IMR-90 (cell line): ENCODE results near the gene SDHAF1. TPM values are rescaled to one million over a fixed set of nuclear protein-coding genes. Genes with fewer than 3 reads are reported as not detected.

Source experiments
- ATAC-seq: fragments of 200-7000 bp; cut with Tn5 transposase; 2 replicates; pipeline ENCODE4 v1.9.1; 2020; ENCODE audit warnings: low read depth, mild to moderate bottlenecking, moderate library complexity
- BruUV-seq: library from RNA; stranded (reverse); fragments of 400-500 nt; replicated peaks from 2 replicates; lab custom pipeline; 2021; lab: Mats Ljungman, UMichigan
- CTCF ChIA-PET: fragments of 300-600 bp; formaldehyde crosslinking; extraction: SDS; loops from one replicate; lab custom pipeline; 2021; ENCODE audit warnings: antibody characterized with exemption; lab: Yijun Ruan, JAX
- POLR2A ChIA-PET: fragments of 300-600 bp; sonication (Branson Sonifier 250); formaldehyde crosslinking; loops from one replicate; lab custom pipeline; 2022; ENCODE audit warnings: antibody characterized with exemption; ENCODE audit not compliant: unreplicated experiment; lab: Charles Lee
- DNase-seq: peaks from one replicate; pipeline ENCODE4 v3.0.0; 2013
- H2AFZ ChIP-seq: replicated peaks from 2 replicates; pipeline ENCODE3; 2013; ENCODE audit warnings: low read length, mild to moderate bottlenecking; ENCODE audit not compliant: poor library complexity
- H2AK5ac ChIP-seq: 2 replicates; pipeline ENCODE4 v1.6.1; 2013; ENCODE audit warnings: low read depth, low read length, inconsistent platforms
- H2AK9ac ChIP-seq: replicated peaks from 2 replicates; pipeline ENCODE3; 2013; ENCODE audit warnings: mild to moderate bottlenecking, low read depth, low read length, moderate library complexity; ENCODE audit not compliant: poor library complexity
- H2BK120ac ChIP-seq: 2 replicates; pipeline ENCODE4 v1.6.1; 2013; ENCODE audit warnings: low read depth, low read length, inconsistent platforms
- H2BK15ac ChIP-seq: 3 replicates; pipeline ENCODE4 v1.6.1; 2013; ENCODE audit warnings: low read depth, low read length, inconsistent platforms
- H2BK20ac ChIP-seq: 2 replicates; pipeline ENCODE4 v1.6.1; 2013; ENCODE audit warnings: low read depth, mild to moderate bottlenecking, inconsistent platforms, low read length, moderate library complexity
- H2BK5ac ChIP-seq: 2 replicates; pipeline ENCODE4 v1.6.1; 2013; ENCODE audit warnings: mild to moderate bottlenecking, low read depth, low read length, inconsistent platforms; ENCODE audit not compliant: poor library complexity, severe bottlenecking
- H3K14ac ChIP-seq: replicated peaks from 2 replicates; pipeline ENCODE4 v1.6.1; 2013; ENCODE audit warnings: low read depth, low read length, inconsistent platforms
- H3K18ac ChIP-seq: 2 replicates; pipeline ENCODE4 v1.6.1; 2013; ENCODE audit warnings: low read depth, low read length, control low read depth
- H3K23ac ChIP-seq: 2 replicates; pipeline ENCODE4 v1.6.1; 2013; ENCODE audit warnings: low read depth, low read length, inconsistent platforms
- H3K27ac ChIP-seq: 2 replicates; pipeline ENCODE4 v1.5.1; 2013; ENCODE audit warnings: mild to moderate bottlenecking, control low read depth, low read length; ENCODE audit not compliant: insufficient read depth
- H3K27me3 ChIP-seq: 2 replicates; pipeline ENCODE4 v1.6.1; 2013; ENCODE audit warnings: low read length; ENCODE audit not compliant: control insufficient read depth, insufficient read depth
- H3K36me3 ChIP-seq: 2 replicates; pipeline ENCODE4 v1.6.1; 2013; ENCODE audit warnings: low read length, mixed read lengths; ENCODE audit not compliant: control insufficient read depth, insufficient read depth
- H3K4ac ChIP-seq: 2 replicates; pipeline ENCODE4 v1.6.1; 2013; ENCODE audit warnings: low read depth, low read length, inconsistent platforms
- H3K4me1 ChIP-seq: 2 replicates; pipeline ENCODE4 v1.6.1; 2013; ENCODE audit warnings: low read length, mixed read lengths; ENCODE audit not compliant: control insufficient read depth, insufficient read depth
- H3K4me2 ChIP-seq: 2 replicates; pipeline ENCODE4 v1.6.1; 2013; ENCODE audit warnings: low read depth, mild to moderate bottlenecking, control low read depth, low read length, moderate library complexity
- H3K4me3 ChIP-seq: 2 replicates; pipeline ENCODE4 v1.5.1; 2013; ENCODE audit warnings: low read depth, mild to moderate bottlenecking, control low read depth, low read length, moderate library complexity; ENCODE audit not compliant: insufficient read depth
- H3K56ac ChIP-seq: 2 replicates; pipeline ENCODE4 v1.6.1; 2013; ENCODE audit warnings: low read length, inconsistent platforms; ENCODE audit not compliant: insufficient read depth; ENCODE audit errors: extremely low read depth
- H3K79me1 ChIP-seq, 2 experiments: 2 replicates each; pipeline ENCODE4 v1.6.1; 2013; ENCODE audit warnings: low read length in 2 of 2, inconsistent platforms in 1 of 2, low read depth in 1 of 2
- H3K9ac ChIP-seq: 2 replicates; pipeline ENCODE4 v1.6.1; 2013; ENCODE audit warnings: low read depth, low read length, control low read depth
- H3K9me1 ChIP-seq: 2 replicates; pipeline ENCODE4 v1.6.1; 2013; ENCODE audit warnings: low read length, inconsistent platforms; ENCODE audit not compliant: insufficient read depth
- H3K9me3 ChIP-seq: 2 replicates; pipeline ENCODE4 v1.6.1; 2013; ENCODE audit warnings: low read length; ENCODE audit not compliant: control insufficient read depth, insufficient read depth
- H4K20me1 ChIP-seq: 2 replicates; pipeline ENCODE4 v1.6.1; 2013; ENCODE audit warnings: low read length, inconsistent platforms; ENCODE audit not compliant: insufficient read depth
- H4K5ac ChIP-seq: 2 replicates; pipeline ENCODE4 v1.6.1; 2013; ENCODE audit warnings: mild to moderate bottlenecking, low read depth, low read length, control low read depth
- H4K8ac ChIP-seq, 2 experiments: 2 replicates each; pipeline ENCODE4 v1.6.1; 2013; ENCODE audit warnings: low read depth in 2 of 2, low read length in 2 of 2, control low read depth in 1 of 2, inconsistent platforms in 1 of 2
- H4K91ac ChIP-seq: 2 replicates; pipeline ENCODE4 v1.6.1; 2013; ENCODE audit warnings: low read depth, low read length, inconsistent platforms; ENCODE audit not compliant: insufficient read depth
- BHLHE40 ChIP-seq: fragments of 150-350 bp; IDR thresholded peaks from 2 replicates; pipeline ENCODE4 v1.6.1; 2016; ENCODE audit warnings: mild to moderate bottlenecking, low read depth, low read length
- CHD1 ChIP-seq: IDR thresholded peaks from 2 replicates; pipeline ENCODE4 v1.6.1; 2012; ENCODE audit warnings: low read depth, low read length, improper control_type of control experiment
- ELK1 ChIP-seq: fragments of 150-350 bp; IDR thresholded peaks from 2 replicates; pipeline ENCODE4 v1.6.1; 2016; ENCODE audit warnings: low read depth, mild to moderate bottlenecking, low read length, moderate library complexity, borderline replicate concordance
- MAFK ChIP-seq: IDR thresholded peaks from 2 replicates; pipeline ENCODE4 v1.6.1; 2012; ENCODE audit warnings: low read depth, low read length, improper control_type of control experiment
- MXI1 ChIP-seq: IDR thresholded peaks from 2 replicates; pipeline ENCODE4 v1.6.1; 2012; ENCODE audit warnings: low read depth, mild to moderate bottlenecking, low read length, moderate library complexity, borderline replicate concordance
- SMC3 ChIP-seq: fragments of 150-350 bp; IDR thresholded peaks from 2 replicates; pipeline ENCODE4 v1.6.1; 2016; ENCODE audit warnings: low read depth, mild to moderate bottlenecking, antibody characterized with exemption, low read length, moderate library complexity
- WGBS, 2 experiments: methylation state at CpG; one replicate each; pipeline versions ENCODE4 v1.1.5 to v1.1.7; 2013; ENCODE audit warnings: missing lambda C conversion rate in 2 of 2; ENCODE audit not compliant: insufficient read length in 1 of 2; ENCODE audit errors: extremely low coverage in 2 of 2; 5-methylcytosine and 5-hydroxymethylcytosine counted together
- dilution Hi-C: fragments of 300-500 bp; cut with HindIII; formaldehyde crosslinking; loops from one replicate; pipeline ENCODE4 v1.14.3; 2018; ENCODE audit warnings: low sequenced_read_pairs; ENCODE audit not compliant: unreplicated experiment
- in situ Hi-C: fragments of 300-500 bp; cut with MboI; formaldehyde crosslinking; loops from 3 replicates; pipeline ENCODE4 v1.14.3; 2019; ENCODE audit warnings: low sequenced_read_pairs, inconsistent platforms, mixed read lengths
- intact Hi-C: fragments of 100-400 bp; cut with micrococcal nuclease; formaldehyde crosslinking; loops from 2 replicates; pipeline ENCODE4 v1.10.0; 2022
- polyA plus RNA-seq, 3 experiments: library from polyadenylated mRNA; depleted of rRNA; stranded (reverse); fragments of >200 nt; gene quantifications; 2 replicates each; pipeline ENCODE4 v1.2.3, GENCODE V29; 2012; ENCODE audit warnings: low replicate concordance in 1 of 3
- total RNA-seq: library from RNA; depleted of rRNA; stranded (reverse); fragments of >200 nt; gene quantifications from 2 replicates; pipeline ENCODE4 v1.2.3, GENCODE V29; 2012
- TF ChIP-seq, protein P1 (sequence below): fragments of 150-350 bp; IDR thresholded peaks from 2 replicates; pipeline ENCODE4 v1.6.1; 2017; ENCODE audit warnings: mild to moderate bottlenecking, antibody characterized with exemption, low read length, low read depth

The SDHAF1 gene
- total and polyA plus RNA-seq, 2 of the 4 experiments (the other 2 are of a cell fraction), result 4.8 to 9.9 TPM

DNA sequence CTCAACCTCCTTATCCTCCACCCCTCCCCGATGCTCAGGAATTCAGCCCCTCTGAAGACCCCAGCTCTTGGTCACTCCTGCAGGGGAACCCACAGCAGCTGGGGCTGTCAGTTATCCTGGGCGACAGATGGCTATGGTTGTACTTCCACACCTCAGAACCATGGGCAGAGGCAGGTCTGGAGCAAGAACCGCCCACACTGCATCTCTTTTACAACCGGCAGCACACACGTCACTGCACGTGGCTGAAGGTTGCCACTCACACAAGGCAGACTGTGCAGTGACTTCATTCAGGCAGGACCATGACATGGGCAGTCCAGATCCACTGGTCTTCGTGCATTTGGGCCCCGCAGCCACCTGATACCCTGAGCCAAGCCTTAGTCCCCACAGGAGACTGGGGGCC is 21.5 kb upstream of the SDHAF1 start:
- TF ChIP-seq MXI1, result no peak
- TF ChIP-seq, protein P1, sequence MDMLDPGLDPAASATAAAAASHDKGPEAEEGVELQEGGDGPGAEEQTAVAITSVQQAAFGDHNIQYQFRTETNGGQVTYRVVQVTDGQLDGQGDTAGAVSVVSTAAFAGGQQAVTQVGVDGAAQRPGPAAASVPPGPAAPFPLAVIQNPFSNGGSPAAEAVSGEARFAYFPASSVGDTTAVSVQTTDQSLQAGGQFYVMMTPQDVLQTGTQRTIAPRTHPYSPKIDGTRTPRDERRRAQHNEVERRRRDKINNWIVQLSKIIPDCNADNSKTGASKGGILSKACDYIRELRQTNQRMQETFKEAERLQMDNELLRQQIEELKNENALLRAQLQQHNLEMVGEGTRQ, result no peak
- TF ChIP-seq ELK1, result no peak
- no peak for TF ChIP-seq CHD1
- no peak for TF ChIP-seq SMC3
- no peak for TF ChIP-seq MAFK
- no peak for TF ChIP-seq BHLHE40

More for the DNA sequence above, 21.5 kb upstream of the SDHAF1 start:
- ATAC-seq (no peak), DNase-seq (no peak)
- H3K79me1 ChIP-seq, result no peaks in the 10 kb centered on the region
- peaks cover 7% of the 10 kb centered on the region; the same call in 1 of the 2 replicates for H3K27me3 ChIP-seq
- no peak overlapping the region for H3K27ac ChIP-seq
- no peak overlapping the region for H2AFZ ChIP-seq
- H3K14ac ChIP-seq, result no peak overlapping the region
- no TSS peak for BruUV-seq
- POLR2A ChIA-PET, result no interaction called here
- no peaks in the 10 kb centered on the region for H3K36me3 ChIP-seq
- H4K20me1 ChIP-seq, result no peaks in the 10 kb centered on the region
- no peak overlapping the region for H3K23ac ChIP-seq
- H3K9ac ChIP-seq, result no peak overlapping the region
- H3K4me3 ChIP-seq, result no peak overlapping the region
- WGBS, 2 experiments, result 14% methylated on average over 5 of the region's 8 CpGs; no CpG with 5 or more reads in 1 of the 2 experiments
- H2BK20ac ChIP-seq, result no peak overlapping the region
- dilution Hi-C loops, result no loop called here
- H2BK15ac ChIP-seq, result no peak overlapping the region
- no peaks in the 10 kb centered on the region for H3K4me1 ChIP-seq
- no peak overlapping the region for H2AK5ac ChIP-seq
- H4K5ac ChIP-seq, result no peak overlapping the region
- H4K91ac ChIP-seq, result no peak overlapping the region
- no peak overlapping the region for H3K18ac ChIP-seq
- no peak overlapping the region for H3K4ac ChIP-seq
- no peak overlapping the region for H3K4me2 ChIP-seq
- intact Hi-C loops, result no loop called here
- no peaks in the 10 kb centered on the region for H3K9me1 ChIP-seq
- H2BK120ac ChIP-seq, result no peak overlapping the region
- no peaks in the 10 kb centered on the region for H3K9me3 ChIP-seq
- in situ Hi-C loops, result no loop called here
- CTCF ChIA-PET, result no interaction called here
- no peak overlapping the region for H2AK9ac ChIP-seq
- H2BK5ac ChIP-seq, result no peak overlapping the region
- H3K56ac ChIP-seq, result no peak overlapping the region
- H4K8ac ChIP-seq, result no peak overlapping the region
